SK-N-MC (cell line): ENCODE measurements around the gene CCDC89.

Source experiments
- EZH2 ChIP-seq: fragments of 200-600 bp; sonication (generic); IDR thresholded peaks from one replicate; pipeline ENCODE4 v1.6.1; 2017; ENCODE audit warnings: antibody characterized with exemption
- POLR2AphosphoS5 ChIP-seq: IDR thresholded peaks from 2 replicates; pipeline ENCODE4 v1.6.1; 2012; ENCODE audit warnings: mild to moderate bottlenecking, low read depth, low read length, borderline replicate concordance

DNA sequence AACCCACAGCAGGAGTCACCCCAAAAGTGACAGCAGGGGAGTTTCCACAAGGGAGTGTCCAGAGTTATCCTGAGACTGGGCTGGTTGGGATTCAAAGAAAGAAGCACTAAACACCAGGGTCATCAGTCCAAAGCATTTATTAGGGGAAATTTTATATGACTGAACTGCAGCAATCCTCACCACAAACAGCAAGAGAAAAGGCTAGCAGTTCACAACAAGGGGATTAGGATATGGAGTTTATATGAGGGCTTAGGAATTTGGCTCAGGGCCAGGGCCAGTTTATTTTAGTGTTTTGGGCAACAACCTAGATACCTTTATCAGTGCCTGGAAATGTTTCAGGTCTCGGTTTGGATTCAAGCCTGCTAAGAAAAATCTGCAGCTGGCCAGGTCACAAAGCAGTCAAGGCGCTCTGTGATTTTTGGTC, 42.8 kb downstream of the CCDC89 start:
- TF ChIP-seq EZH2 (no peak), POLR2AphosphoS5 (no peak)
